ENCODE measurements around the gene ZBTB42. TPM values are rescaled to one million over a fixed set of nuclear protein-coding genes. Genes with fewer than 3 reads are reported as not detected.
"Not testable (repeated sequence)": the region's sequence is repeated elsewhere in the genome, so short reads cannot be mapped to it uniquely, and the experiment has no call there.

The ZBTB42 gene
- total RNA-seq, 1 donor from 2014 or later, result 6.0 TPM

- H3K27ac Mint-ChIP-seq (ENCODE audit: unreplicated experiment), result no peak overlapping the region
- H3K36me3 Mint-ChIP-seq (ENCODE audit: unreplicated experiment), result no peaks in the 10 kb centered on the region
- H3K4me3 Mint-ChIP-seq (ENCODE audit: unreplicated experiment), result no peak overlapping the region
- H3K9me3 Mint-ChIP-seq (ENCODE audit: unreplicated experiment), result peaks cover 4% of the 10 kb centered on the region
- DNase-seq, result no peak
- peaks cover 9% of the 10 kb centered on the region for H3K4me1 Mint-ChIP-seq (ENCODE audit: low read depth, unreplicated experiment)
- TF ChIP-seq CTCF (IDR thresholded peaks at IDR 0.05; ENCODE audit: partially characterized antibody, unreplicated experiment), result no peak
- H3K27me3 Mint-ChIP-seq (ENCODE audit: unreplicated experiment), result peaks cover 3% of the 10 kb centered on the region
Measured at GRCh38 chr14:104808456-104808855, 7.6 kb downstream of the ZBTB42 start.

- no peak for TF ChIP-seq CTCF (IDR thresholded peaks at IDR 0.05; ENCODE audit: partially characterized antibody, unreplicated experiment)
- peaks cover 3% of the 10 kb centered on the region for H3K27me3 Mint-ChIP-seq (ENCODE audit: unreplicated experiment)
- no peak for DNase-seq
- H3K27ac Mint-ChIP-seq (ENCODE audit: unreplicated experiment), result no peak overlapping the region
- no peak overlapping the region for H3K4me3 Mint-ChIP-seq (ENCODE audit: unreplicated experiment)
- no peaks in the 10 kb centered on the region for H3K36me3 Mint-ChIP-seq (ENCODE audit: unreplicated experiment)
- H3K9me3 Mint-ChIP-seq (ENCODE audit: unreplicated experiment), result peaks cover 7% of the 10 kb centered on the region
- H3K4me1 Mint-ChIP-seq (ENCODE audit: low read depth, unreplicated experiment), result no peaks in the 10 kb centered on the region
Measured at GRCh38 chr14:104810316-104810715, 9.4 kb downstream of the ZBTB42 start.

- no peak for DNase-seq
- no peaks in the 10 kb centered on the region for H3K36me3 Mint-ChIP-seq (ENCODE audit: unreplicated experiment)
- H3K9me3 Mint-ChIP-seq (ENCODE audit: unreplicated experiment), result peaks cover 9% of the 10 kb centered on the region
- no peak overlapping the region for H3K4me3 Mint-ChIP-seq (ENCODE audit: unreplicated experiment)
- no peak for TF ChIP-seq CTCF (IDR thresholded peaks at IDR 0.05; ENCODE audit: partially characterized antibody, unreplicated experiment)
- H3K4me1 Mint-ChIP-seq (ENCODE audit: low read depth, unreplicated experiment), result no peaks in the 10 kb centered on the region
- H3K27me3 Mint-ChIP-seq (ENCODE audit: unreplicated experiment), result peaks cover 5% of the 10 kb centered on the region
- no peak overlapping the region for H3K27ac Mint-ChIP-seq (ENCODE audit: unreplicated experiment)
Measured at GRCh38 chr14:104813286-104813685, 12.4 kb downstream of the ZBTB42 start.

GRCh38 chr14:104814701-104815100, 13.8 kb downstream of the ZBTB42 start:
- H3K4me3 Mint-ChIP-seq (ENCODE audit: unreplicated experiment), result peak overlapping the region; percentile 87
- H3K4me1 Mint-ChIP-seq (ENCODE audit: low read depth, unreplicated experiment), result not testable (repeated sequence)

GRCh38 chr14:104816616-104816884, 15.6 kb downstream of the ZBTB42 start:
- Mint-ChIP-seq H3K9me3 (ENCODE audit: unreplicated experiment) (peaks cover 9% of the 10 kb centered on the region), H3K27me3 (ENCODE audit: unreplicated experiment) (peaks cover 5% of the 10 kb centered on the region), H3K4me1 (ENCODE audit: low read depth, unreplicated experiment) (no peaks in the 10 kb centered on the region), H3K4me3 (ENCODE audit: unreplicated experiment) (peak overlapping the region; percentile 92), H3K36me3 (ENCODE audit: unreplicated experiment) (no peaks in the 10 kb centered on the region), H3K27ac (ENCODE audit: unreplicated experiment) (peak overlapping the region; percentile 93)
- no peak for DNase-seq
- no peak for TF ChIP-seq CTCF (IDR thresholded peaks at IDR 0.05; ENCODE audit: partially characterized antibody, unreplicated experiment)

More at GRCh38 chr14:104814701-104815100, 13.8 kb downstream of the ZBTB42 start:
- DNase-seq; H3K36me3 Mint-ChIP-seq (ENCODE audit: unreplicated experiment); H3K27me3 Mint-ChIP-seq (ENCODE audit: unreplicated experiment); H3K9me3 Mint-ChIP-seq (ENCODE audit: unreplicated experiment): not testable (repeated sequence)
- peak overlapping the region; percentile 85 for H3K27ac Mint-ChIP-seq (ENCODE audit: unreplicated experiment)

Measured in glutamatergic neuron (in vitro differentiated cells).